Stimulated activated CD8-positive, alpha-beta memory T cell treated with anti-CD3 and anti-CD28 coated beads, Interleukin-7, amount 100 ng/mL, for 4 hours (primary cell): ENCODE results near the gene MBD3L1.

ENCODE experiments used
- DNase-seq, 2 donors: peaks; one replicate each; pipeline ENCODE4 v3.0.0-alpha.2; 2020; ENCODE audit warnings: low read depth in 2 of 2

Gene MBD3L1

DNA sequence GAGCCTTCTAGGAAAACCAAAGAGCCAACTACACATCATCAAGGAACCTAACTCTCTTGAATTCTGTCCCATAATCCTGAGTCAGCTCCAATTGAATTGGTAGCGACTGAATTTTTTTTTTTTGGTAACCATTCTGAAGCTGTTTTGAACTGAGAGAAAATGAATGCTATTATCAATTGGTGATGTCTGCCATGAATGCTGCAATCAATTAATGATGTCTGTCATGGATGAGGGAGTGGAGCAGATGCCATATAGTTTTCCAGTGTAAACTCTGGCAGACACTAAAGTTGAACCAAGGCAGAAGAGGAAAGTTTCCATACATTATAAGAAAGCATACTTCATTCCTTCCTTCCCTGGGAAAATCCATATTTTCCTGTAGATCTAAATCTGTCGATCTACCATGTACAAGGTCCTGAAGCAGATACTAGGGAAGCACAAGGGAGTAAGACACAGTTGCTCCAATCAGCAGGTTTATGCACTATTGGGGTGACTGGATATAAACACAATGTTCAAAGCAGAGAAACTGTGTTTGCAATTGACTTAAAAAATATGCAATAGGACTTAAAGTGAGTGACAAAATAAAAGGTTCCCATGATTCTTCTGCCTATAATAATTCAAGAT, 48.8 kb downstream of the MBD3L1 start:
- DNase-seq: no peak

DNA sequence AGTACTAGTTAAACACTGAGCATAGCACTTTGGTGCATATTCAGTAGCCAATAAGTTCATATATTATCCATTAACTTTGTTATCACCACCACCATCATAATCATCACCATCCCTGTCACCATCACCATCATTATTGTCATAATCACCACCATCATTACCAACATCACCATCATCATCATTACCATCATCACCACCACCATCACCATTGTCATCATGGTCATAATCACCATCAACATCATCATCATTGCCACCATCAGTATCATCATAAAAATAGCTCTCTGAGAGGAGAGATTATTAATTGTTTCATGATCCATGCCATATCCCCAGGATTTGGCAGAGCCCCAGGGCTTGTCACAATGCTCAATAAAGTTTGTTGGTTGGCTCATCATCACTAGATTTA, 49.3 kb downstream of the MBD3L1 start:
- DNase-seq: no peak

GRCh38 chr19:8884416-8884815, 52.2 kb downstream of the MBD3L1 start:
- DNase-seq: no peak

GRCh38 chr19:8887364-8887763, 55.2 kb downstream of the MBD3L1 start:
- no peak for DNase-seq

- DNase-seq: no peak
These were observed 58.1 kb downstream of the MBD3L1 start for GRCh38 chr19:8890260-8890659.
